LHCN-M2 (cell line): ENCODE measurements around the gene U2AF2. TPM values are rescaled to one million over a fixed set of nuclear protein-coding genes. Genes with fewer than 3 reads are reported as not detected.

Source experiments
- DNase-seq: peaks from one replicate; pipeline ENCODE4 v3.0.0-alpha.2; 2012; ENCODE audit warnings: low read depth
- total RNA-seq: library from RNA; depleted of rRNA; stranded (reverse); fragments of >200 nt; gene quantifications from 2 replicates; pipeline ENCODE4 v1.2.3, GENCODE V29; 2014

U2AF2 gene
- total RNA-seq, 1 experiment from 2014 or later = 174 TPM

DNA sequence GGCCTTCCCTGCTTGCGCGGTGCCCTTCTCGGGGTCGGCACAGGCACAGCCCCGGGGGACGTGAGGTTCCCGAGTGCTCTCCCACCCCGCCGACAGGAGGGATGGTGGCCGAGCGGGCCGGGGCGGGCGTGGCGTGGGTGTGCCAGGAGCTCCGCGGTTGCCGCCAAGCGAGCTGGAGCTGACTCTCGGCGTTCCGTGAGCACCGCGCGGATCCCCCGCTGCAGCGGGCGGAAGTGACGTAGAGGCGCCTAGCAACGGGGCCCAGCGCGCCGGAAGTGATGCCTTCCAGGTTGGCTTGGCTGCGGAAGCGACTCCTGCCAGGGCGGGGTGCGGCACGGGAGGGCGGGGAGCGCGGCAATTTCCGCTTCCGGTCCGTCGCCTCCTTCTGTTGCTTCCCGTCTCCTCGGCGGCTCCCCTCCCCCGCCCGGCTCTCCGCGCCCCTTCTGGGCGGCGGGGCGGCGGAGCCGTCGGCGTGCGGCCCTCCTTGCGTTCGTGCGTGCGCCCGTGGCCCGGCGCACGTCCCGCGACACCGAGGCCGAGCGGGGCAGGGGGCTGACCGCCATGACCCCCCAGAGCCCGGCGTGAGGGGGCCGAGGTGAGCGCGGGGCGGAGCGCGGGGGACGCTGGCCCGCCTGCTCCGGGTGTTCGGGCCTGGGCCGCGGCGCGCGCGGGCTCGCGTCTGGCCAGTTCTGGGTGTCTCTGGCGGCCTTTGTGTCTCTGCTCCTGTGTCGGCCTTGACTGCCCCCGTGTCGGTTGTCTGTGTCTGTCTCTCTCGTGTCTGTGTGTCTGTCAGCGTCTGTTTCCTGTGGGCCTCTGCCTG lies 20.2 kb downstream of the U2AF2 start, which contains the start of gene EPN1:
TSS of gene EPN1 (plus strand) at position 386 of the 820 bp plus-strand sequence. CDS start 3,402 bp downstream, outside the sequence.
- peak; percentile 93 for DNase-seq

GRCh38 chr19:55675661-55676354 lies 21.0 kb downstream of the U2AF2 start:
- no peak for DNase-seq

DNA sequence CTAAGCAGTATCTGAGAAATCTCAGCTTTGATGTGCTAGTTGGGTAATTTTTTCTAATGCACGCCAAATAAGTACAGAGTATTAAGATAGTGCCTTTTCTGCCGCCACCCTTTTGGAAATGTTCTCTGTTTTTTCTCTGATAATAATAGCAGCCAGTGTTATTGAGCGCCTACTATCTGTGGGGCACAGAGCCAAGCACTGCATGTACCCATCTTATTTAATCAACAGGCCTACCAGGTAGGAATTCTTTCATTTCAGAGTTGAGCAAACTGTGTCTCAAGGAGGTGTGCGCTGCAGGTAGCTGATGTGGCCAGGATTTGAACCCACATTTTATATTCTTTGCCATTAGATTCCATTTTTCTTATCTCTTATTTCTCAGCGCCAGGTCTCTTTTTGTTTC lies 21.5 kb downstream of the U2AF2 start:
- peak; percentile 26 for DNase-seq

- DNase-seq = no peak
Observed at GRCh38 chr19:55676889-55677505, 22.2 kb downstream of the U2AF2 start.

DNA sequence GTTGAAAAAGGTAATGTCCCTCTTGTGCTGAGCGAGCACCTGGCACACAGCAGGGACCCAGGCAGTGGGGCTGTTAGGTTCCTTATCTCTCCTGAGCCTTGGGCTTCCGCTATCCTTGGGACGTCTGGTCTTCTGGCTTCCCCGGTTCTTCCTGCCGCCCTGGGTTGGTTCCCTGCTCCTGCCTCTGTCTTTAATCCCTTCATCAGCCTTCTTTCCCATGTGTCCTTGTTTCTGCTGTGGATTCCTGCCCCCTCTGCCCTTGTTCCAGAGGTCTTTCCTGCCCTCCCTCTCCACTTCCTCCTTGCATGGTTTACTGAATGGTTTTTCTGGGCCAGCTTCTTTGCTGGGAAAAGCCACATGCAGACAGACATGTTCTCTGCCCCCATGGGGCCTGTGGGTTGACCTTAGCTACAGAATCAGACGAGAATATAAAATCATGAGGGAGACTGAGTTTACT lies 22.8 kb downstream of the U2AF2 start:
- DNase-seq = no peak

DNA sequence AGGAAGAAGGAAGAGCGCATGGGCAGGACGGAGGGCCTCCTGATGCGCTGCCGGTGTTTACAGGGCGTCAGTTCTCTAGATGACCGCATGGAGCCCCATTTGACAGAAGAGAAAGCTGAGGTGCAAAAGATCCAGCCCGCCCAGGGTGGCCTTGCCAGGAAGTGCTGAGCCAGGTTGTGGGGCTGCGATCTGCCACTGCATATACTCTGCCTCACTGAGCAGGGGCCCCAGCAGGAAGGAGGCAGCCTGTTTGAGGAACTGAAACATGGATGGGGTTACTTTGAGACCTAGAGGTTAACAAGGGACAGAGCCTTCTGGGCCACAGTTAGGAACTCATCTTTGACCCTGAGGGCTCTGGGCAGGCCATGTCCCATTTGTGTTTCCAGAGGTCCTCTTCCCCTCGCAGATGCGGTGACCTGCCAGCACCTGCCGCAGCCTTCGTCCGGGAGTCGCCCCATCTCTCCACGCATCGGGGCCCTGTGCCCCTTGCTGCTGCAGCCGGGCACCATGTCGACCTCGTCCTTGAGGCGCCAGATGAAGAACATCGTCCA lies 23.4 kb downstream of the U2AF2 start:
- DNase-seq = no peak

GRCh38 chr19:55679343-55680257 lies 24.8 kb downstream of the U2AF2 start:
- DNase-seq = no peak

- no peak for DNase-seq
Observed at GRCh38 chr19:55680339-55681130, 25.7 kb downstream of the U2AF2 start.

DNA sequence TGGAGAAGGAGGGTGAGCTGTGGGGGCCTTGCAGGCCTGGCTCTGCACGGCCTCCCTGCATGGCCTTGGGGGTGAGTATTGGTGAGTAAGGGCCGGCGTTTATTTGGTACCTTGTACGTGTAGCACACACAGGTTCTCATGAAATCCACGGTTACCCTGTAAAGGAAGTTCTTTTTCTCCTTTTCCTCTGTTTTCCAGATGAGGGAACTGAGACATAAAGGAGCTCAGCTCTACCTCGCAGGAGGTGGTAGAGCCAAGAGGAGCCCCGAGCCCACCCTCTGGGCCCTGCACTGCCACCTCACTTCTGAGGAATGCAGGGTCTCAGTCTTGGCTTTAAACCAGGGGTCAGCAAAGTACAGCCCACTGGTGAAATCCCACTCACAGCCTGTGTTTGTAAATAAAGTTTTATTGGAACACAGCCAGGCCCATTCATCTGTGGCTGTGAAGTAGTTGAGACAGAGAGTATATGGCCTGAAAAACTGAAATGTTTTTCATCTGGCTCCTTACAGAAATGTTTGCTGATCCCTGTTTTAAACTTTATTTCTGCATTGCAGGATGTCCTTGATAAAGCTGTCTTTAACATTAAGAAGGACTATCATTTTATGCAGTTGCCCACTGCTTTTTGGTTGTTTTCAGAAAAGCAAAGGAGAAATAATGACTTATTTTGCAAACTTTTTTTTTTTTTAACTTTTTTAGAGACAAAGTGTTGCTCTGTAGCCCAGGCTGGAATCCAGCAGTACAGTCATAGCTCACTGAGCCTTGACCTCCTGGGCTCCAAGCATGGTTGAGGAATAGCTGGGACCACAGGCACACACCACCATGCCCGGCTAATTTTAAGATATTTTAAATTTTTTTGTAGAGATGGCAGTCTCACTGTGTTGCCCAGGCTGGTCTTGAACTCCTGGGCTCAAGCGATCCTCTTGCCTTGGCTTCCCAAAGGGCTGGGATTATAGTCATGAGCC lies 26.6 kb downstream of the U2AF2 start:
- DNase-seq = no peak

DNA sequence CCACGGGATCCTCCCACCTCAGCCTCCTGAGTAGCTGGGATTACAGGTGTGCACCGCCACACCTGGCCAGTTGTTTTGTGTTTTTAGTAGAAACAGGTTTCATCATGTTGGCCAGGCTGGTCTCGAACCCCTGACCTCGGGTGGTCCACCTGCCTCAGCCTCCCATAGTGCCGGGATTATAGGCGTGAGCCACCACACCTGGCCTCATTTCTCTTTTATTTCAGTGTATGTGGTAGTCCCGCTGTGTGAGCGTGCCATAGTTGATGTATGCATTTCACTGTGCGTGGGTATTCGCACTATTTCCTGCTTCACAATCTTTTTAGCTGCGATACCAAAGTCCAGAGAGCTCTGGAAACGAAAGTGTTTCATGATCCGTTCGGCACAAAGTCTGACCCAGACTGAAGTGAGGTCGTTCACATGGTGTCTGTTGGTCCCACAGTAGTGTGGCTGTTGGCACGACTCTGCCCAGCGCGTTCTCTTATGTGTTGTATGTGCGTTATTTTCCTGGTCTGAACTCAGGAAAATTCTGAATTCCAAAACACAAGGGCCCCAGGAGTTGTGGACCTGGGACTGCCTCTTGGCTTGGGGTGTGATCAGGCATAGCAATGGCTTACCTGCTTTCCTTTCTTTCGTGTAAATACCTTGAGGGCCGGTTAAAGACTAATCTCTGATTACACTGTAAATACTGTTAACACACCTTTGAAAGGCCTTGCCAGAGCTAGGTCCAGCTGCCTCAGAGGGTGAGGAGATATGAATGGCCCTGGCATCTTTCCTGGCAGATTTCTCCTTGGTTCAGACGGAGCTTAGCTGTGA lies 28.8 kb downstream of the U2AF2 start:
- DNase-seq = no peak

DNA sequence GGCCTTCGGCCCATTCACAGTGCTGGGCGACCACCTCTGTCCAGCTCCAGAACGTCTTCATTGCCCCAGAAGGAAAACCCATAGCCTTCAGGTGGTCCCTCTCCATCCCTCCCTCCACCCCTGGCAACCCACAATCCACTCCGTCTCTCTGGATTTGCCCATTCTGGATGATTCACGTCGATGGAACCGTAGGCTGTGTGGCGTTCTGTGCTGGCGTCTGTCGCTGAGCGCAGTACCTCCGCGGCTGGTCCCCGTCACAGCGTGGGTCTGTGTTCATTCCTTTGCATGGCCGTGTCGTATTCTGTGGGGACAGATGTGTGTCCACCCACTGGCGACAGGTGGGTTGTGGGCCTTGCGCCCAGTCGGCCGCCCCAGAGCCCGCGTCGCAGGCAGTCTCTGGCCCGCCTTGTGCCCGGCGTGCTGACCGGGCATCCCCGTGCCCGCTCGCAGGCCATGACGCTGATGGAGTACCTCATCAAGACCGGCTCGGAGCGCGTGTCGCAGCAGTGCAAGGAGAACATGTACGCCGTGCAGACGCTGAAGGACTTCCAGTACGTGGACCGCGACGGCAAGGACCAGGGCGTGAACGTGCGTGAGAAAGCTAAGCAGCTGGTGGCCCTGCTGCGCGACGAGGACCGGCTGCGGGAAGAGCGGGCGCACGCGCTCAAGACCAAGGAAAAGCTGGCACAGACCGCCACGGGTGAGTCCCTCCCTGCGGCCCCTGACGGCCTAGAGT lies 30.3 kb downstream of the U2AF2 start:
- no peak for DNase-seq

GRCh38 chr19:55685776-55686175 lies 30.9 kb downstream of the U2AF2 start:
- DNase-seq = no peak

- no peak for DNase-seq
Observed at GRCh38 chr19:55686311-55687050, 31.6 kb downstream of the U2AF2 start.

- DNase-seq = no peak
Observed at GRCh38 chr19:55687281-55688201, 32.7 kb downstream of the U2AF2 start.

GRCh38 chr19:55688422-55689218 lies 33.8 kb downstream of the U2AF2 start:
- DNase-seq = no peak
